Testis (tissue), 3 donors: ENCODE data around the gene ZNF555. TPM values are rescaled to one million over a fixed set of nuclear protein-coding genes. Genes with fewer than 3 reads are reported as not detected.
"Not testable (repeated sequence)": the region's sequence is repeated elsewhere in the genome, so short reads cannot be mapped to it uniquely, and the experiment has no call there.

ENCODE experiments used
- DNase-seq: peaks from one replicate; pipeline ENCODE4 v3.0.0-alpha.2; 2019
- H3K27ac ChIP-seq, 2 donors: fragments of 200-600 bp; sonication (generic); one replicate each; pipeline ENCODE4 v1.5.1; 2019
- H3K27me3 ChIP-seq: fragments of 200-600 bp; sonication (generic); one replicate; pipeline ENCODE4 v1.5.1; 2019
- H3K36me3 ChIP-seq: fragments of 200-600 bp; sonication (generic); one replicate; pipeline ENCODE4 v1.5.1; 2017; ENCODE audit warnings: low read depth; ENCODE audit errors: missing control alignments
- H3K4me1 ChIP-seq: fragments of 200-600 bp; sonication (generic); one replicate; pipeline ENCODE4 v1.5.1; 2019
- H3K4me3 ChIP-seq, 2 donors: fragments of 200-600 bp; sonication (generic); one replicate each; pipeline ENCODE4 v1.5.1; 2017 to 2019
- H3K9me3 ChIP-seq: fragments of 200-600 bp; sonication (generic); one replicate; pipeline ENCODE4 v1.5.1; 2017
- POLR2A ChIP-seq: fragments of 450-650 bp; IDR thresholded peaks from one replicate; pipeline ENCODE4 v1.6.1; 2017; ENCODE audit warnings: antibody characterized with exemption, mild to moderate bottlenecking, moderate library complexity
- WGBS, 2 donors: methylation state at CpG; one replicate each; pipeline ENCODE4 v1.1.5; 2018; 5-methylcytosine and 5-hydroxymethylcytosine counted together
- intact Hi-C: fragments of 100-400 bp; cut with DNase I; formaldehyde crosslinking; loops from one replicate; pipeline ENCODE4 v1.15.1; 2023; ENCODE audit warnings: low total_unique reads
- polyA plus RNA-seq: library from polyadenylated mRNA; stranded (reverse); fragments of 350-450 nt; fragmentation: Illumina TruSeq; extraction: RNeasy Lipid Tissue Mini Kit (QIAGEN cat#74804); gene quantifications from one replicate; pipeline ENCODE4 v1.2.3, GENCODE V29; 2014; ENCODE audit warnings: low read depth, low replicate concordance; ENCODE audit not compliant: insufficient read depth
- total RNA-seq, 2 donors: library from RNA; depleted of rRNA; stranded (reverse); fragments of >200 nt; gene quantifications; one replicate each; pipeline ENCODE4 v1.2.3, GENCODE V29; 2016
- TF ChIP-seq, protein P1 (sequence below), 3 experiments: fragments of 450-650 bp in 2 of 3; fragments of 200-600 bp in 1 of 3; sonication (generic) in 1 of 3; IDR thresholded peaks; one replicate each; pipeline ENCODE4 v1.5.1; 2016 to 2019; ENCODE audit warnings: antibody characterized with exemption in 3 of 3, mild to moderate bottlenecking in 2 of 3, moderate library complexity in 1 of 3

ZNF555 gene
- total and polyA plus RNA-seq, 3 donors from 2014 or later, result 7.1 to 8.5 (median 7.2) TPM

DNA sequence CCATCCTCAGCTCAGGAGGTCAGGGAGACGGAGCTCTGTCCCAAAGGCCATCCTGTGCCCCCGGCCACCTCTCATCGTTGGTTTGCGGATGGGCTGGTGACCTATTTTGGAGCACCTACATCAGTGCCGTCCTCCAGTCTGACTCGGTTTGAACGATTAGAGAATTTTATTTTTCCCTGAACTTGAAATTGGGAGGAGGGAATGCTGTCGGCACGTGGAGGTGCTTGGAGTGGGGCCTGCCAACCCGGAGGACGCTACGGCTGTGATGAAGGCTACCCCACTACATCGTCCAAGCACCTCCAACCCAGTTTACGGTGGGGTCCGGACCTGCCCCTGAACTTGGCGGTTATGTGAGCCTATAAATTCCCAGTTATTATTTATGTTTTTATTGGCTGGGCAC is 24.6 kb upstream of the ZNF555 start:
- intact Hi-C loops, result no loop called here
- Histone ChIP-seq H3K27me3 (no peaks in the 10 kb centered on the region), H3K9me3 (no peaks in the 10 kb centered on the region), H3K4me1 (peaks cover 2% of the 10 kb centered on the region), H3K4me3 (no peak overlapping the region), H3K27ac (no peak overlapping the region), H3K36me3 (no peaks in the 10 kb centered on the region)
- TF ChIP-seq, protein P1, sequence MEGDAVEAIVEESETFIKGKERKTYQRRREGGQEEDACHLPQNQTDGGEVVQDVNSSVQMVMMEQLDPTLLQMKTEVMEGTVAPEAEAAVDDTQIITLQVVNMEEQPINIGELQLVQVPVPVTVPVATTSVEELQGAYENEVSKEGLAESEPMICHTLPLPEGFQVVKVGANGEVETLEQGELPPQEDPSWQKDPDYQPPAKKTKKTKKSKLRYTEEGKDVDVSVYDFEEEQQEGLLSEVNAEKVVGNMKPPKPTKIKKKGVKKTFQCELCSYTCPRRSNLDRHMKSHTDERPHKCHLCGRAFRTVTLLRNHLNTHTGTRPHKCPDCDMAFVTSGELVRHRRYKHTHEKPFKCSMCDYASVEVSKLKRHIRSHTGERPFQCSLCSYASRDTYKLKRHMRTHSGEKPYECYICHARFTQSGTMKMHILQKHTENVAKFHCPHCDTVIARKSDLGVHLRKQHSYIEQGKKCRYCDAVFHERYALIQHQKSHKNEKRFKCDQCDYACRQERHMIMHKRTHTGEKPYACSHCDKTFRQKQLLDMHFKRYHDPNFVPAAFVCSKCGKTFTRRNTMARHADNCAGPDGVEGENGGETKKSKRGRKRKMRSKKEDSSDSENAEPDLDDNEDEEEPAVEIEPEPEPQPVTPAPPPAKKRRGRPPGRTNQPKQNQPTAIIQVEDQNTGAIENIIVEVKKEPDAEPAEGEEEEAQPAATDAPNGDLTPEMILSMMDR (IDR thresholded peaks at IDR 0.05), result no peak
- no peak for TF ChIP-seq POLR2A
- WGBS, 2 donors, result 83 to 86% methylated on average over 16 of the region's 16 CpGs
- no peak for DNase-seq

DNA sequence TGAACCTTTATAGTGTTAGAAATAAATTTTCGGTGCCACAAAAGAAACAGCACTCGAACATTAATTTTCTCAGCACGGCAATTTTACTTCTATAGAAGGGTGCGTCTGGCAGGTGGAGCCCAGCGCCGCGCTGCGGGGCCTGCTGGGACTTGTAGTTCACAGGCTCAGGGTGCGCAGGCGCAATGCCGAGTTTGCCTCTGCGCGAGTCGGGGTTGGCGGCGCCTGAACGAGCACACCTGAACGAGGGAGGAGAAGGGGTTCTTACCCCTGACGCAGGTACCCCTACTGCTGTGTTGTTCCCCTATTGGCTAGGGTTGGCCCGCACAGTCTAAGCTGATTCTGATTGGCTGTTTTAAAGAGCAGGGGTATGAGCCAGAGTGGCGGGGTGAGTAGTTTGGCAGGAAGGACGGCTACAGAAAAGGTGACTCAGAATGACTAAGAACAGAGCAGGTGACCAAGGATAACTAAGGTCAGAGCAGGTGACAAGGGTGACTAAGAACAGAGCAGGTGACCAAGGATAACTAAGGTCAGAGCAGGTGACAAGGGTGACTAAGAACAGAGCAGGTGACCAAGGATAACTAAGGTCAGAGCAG is 23.9 kb upstream of the ZNF555 start:
- H3K9me3 ChIP-seq, H3K27ac ChIP-seq, intact Hi-C loops, H3K4me1 ChIP-seq, H3K27me3 ChIP-seq, H3K36me3 ChIP-seq, H3K4me3 ChIP-seq: not testable (repeated sequence)
- 47 to 61% methylated on average over 22 of the region's 22 CpGs for WGBS, 2 donors
- peak; percentile 79 for DNase-seq

DNA sequence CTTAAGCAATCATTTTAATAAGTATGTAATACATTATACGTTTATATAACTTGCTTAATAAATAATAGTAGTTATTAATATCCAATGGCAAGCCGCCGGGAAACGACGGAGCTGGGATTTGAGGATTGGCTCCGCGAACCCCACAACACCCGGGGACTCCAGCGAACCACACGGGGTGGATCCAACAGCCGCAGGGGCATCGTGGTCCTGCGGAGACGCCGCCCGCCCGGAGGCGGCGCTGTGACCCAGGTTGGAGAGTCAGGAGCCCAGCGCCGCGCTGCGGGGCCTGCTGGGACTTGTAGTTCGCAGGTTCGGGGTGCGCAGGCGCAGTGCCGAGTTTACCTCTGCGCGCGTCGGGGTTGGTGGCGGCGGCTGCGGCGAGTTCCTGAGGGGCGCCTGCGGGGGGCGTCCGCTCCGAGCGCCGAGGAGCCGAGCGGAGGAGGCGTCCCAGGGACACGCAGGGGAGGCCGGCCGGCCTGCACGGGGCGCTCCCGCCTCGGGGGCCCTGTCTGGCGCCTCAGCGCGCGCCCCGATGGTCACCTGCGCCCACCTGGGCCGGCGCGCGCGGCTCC is 21.6 kb upstream of the ZNF555 start, which contains the start of gene ZNF554:
Gene ZNF554, plus strand, starts transcription at position 329 of the 572 bp plus-strand sequence. Its CDS starts 204 bp downstream, at position 533.
- H3K4me3 ChIP-seq, result peak within 1 kb of the TSS; percentile 72 to 83
- DNase-seq, result peak; percentile 98
- TF ChIP-seq POLR2A, result no peak
- TF ChIP-seq, protein P1 (IDR thresholded peaks at IDR 0.05), result peak; percentile 95 to 99 (median 97)
- H3K27me3 ChIP-seq, result no peaks in the 10 kb centered on the region
- H3K9me3 ChIP-seq, result no peaks in the 10 kb centered on the region
- no peaks in the 10 kb centered on the region for H3K36me3 ChIP-seq
- H3K4me1 ChIP-seq, result peaks cover 2% of the 10 kb centered on the region
- WGBS, 2 donors, result 0% methylated on average over 17 to 58 of the region's 64 CpGs
- intact Hi-C loops, result no loop called here
- no peak within 1 kb of the TSS for H3K27ac ChIP-seq

DNA sequence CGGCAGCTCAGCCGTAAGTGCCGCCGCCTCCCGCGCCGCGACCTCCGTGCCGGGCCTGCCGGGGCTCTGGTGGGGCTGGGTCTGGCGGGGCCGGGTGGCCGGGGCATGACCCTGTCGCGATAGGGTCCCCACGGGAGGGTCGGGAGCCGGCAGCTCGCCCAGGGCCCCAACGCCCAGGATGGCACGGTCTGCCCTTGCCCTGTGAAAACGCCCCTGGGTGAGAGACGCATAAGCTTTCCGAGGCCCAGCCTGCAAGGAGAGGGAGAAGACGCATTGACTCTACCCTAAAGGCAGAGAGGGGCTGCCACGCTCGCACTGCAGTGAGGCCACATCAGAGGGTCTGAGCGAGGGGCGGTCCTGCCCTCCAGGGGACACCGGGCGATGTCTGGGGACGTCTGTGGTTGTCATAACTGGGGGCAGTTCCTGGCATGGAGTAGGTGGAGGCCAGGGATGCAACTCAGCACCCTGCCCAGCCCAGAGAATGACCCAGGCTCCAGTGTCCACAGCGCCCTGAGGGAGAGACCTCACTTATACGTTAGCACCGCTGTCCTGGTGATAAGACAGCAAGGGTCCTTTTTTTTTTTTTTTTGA is 21.1 kb upstream of the ZNF555 start:
- peaks cover 2% of the 10 kb centered on the region for H3K4me1 ChIP-seq
- no peaks in the 10 kb centered on the region for H3K27me3 ChIP-seq
- TF ChIP-seq POLR2A, result no peak
- TF ChIP-seq, protein P1 (IDR thresholded peaks at IDR 0.05), result no peak
- no peaks in the 10 kb centered on the region for H3K9me3 ChIP-seq
- H3K4me3 ChIP-seq, result peak overlapping the region; percentile 72 to 83
- no peaks in the 10 kb centered on the region for H3K36me3 ChIP-seq
- H3K27ac ChIP-seq, result no peak overlapping the region
- DNase-seq, result no peak
- intact Hi-C loops, result no loop called here
- WGBS, 2 donors, result 1 to 2% methylated on average over 6 to 31 of the region's 36 CpGs

DNA sequence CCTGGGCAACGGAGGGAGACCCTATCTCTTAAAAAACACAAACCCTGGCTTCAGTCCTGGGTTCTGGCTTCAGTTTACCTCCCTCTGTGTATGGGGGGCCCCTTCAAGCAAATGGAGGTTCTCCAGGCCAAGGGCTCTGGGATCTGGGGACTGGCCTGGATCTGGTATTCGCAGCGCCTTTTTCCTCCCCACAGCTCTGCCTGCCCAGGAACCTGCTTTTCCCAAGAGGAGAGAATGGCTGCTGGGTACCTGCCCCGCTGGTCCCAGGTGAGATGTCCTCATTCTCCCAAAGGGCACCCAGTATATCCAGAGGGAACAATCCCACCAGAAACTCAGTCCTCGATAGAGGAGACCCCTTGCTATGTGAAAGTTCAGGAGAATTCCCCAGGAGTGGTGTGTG is 18.4 kb upstream of the ZNF555 start:
- Histone ChIP-seq H3K4me1 (peaks cover 2% of the 10 kb centered on the region), H3K27ac (no peak overlapping the region), H3K4me3 (no peak overlapping the region), H3K36me3 (no peaks in the 10 kb centered on the region), H3K27me3 (no peaks in the 10 kb centered on the region), H3K9me3 (no peaks in the 10 kb centered on the region)
- WGBS, 2 donors, result 95 to 98% methylated on average over 5 of the region's 5 CpGs
- DNase-seq, result no peak
- intact Hi-C loops, result no loop called here
- TF ChIP-seq, protein P1 (IDR thresholded peaks at IDR 0.05), result no peak
- no peak for TF ChIP-seq POLR2A
